ENCODE measurements around the gene TRAPPC5. TPM values are rescaled to one million over a fixed set of nuclear protein-coding genes. Genes with fewer than 3 reads are reported as not detected.

The TRAPPC5 gene
- total and polyA plus RNA-seq, 5 donors = 93.4 to 121 (median 96.1) TPM

- no peaks in the 10 kb centered on the region for H3K27me3 ChIP-seq (ENCODE audit: control insufficient read depth, insufficient read depth)
- WGBS = 86% methylated on average over 26 of the region's 26 CpGs
- ATAC-seq = no peak
- H3K27ac ChIP-seq (ENCODE audit: low read length) = no peak overlapping the region
- peak in 2 of 3 donors; percentile 50 to 60 for DNase-seq
- no peaks in the 10 kb centered on the region for H3K4me1 ChIP-seq (ENCODE audit: control insufficient read depth, insufficient read depth, low read length)
- H3K9me3 ChIP-seq (ENCODE audit: control insufficient read depth, low read length) = no peaks in the 10 kb centered on the region
- intact Hi-C loops (cut with DNase I) = no loop called here
- no peak overlapping the region for H3K4me3 ChIP-seq (ENCODE audit: low read length)
These were observed 33.5 kb upstream of the TRAPPC5 start for GRCh38 chr19:7647156-7647555.

GRCh38 chr19:7648265-7649014 is 32.2 kb upstream of the TRAPPC5 start:
- H3K9me3 ChIP-seq (ENCODE audit: control insufficient read depth, low read length) = no peaks in the 10 kb centered on the region
- H3K27ac ChIP-seq (ENCODE audit: low read length) = no peak overlapping the region
- no peak overlapping the region for H3K4me3 ChIP-seq (ENCODE audit: low read length)
- no peaks in the 10 kb centered on the region for H3K27me3 ChIP-seq (ENCODE audit: control insufficient read depth, insufficient read depth)
- WGBS = 65% methylated on average over 15 of the region's 15 CpGs
- H3K4me1 ChIP-seq (ENCODE audit: control insufficient read depth, insufficient read depth, low read length) = no peaks in the 10 kb centered on the region
- DNase-seq (peak in 1 of 3 donors; percentile 14), ATAC-seq (no peak)
- intact Hi-C loops (cut with DNase I) = no loop called here

GRCh38 chr19:7650148-7650547 is 30.5 kb upstream of the TRAPPC5 start:
- no peak overlapping the region for H3K27ac ChIP-seq (ENCODE audit: low read length)
- no peak overlapping the region for H3K4me3 ChIP-seq (ENCODE audit: low read length)
- WGBS = 42% methylated on average over 2 of the region's 2 CpGs
- no peaks in the 10 kb centered on the region for H3K9me3 ChIP-seq (ENCODE audit: control insufficient read depth, low read length)
- no peaks in the 10 kb centered on the region for H3K27me3 ChIP-seq (ENCODE audit: control insufficient read depth, insufficient read depth)
- intact Hi-C loops (cut with DNase I) = loop anchor here in 1 of 4 donors (10.0 kb wide), 1 partner anchor 155 kb away; no protein-coding TSS in a partner anchor
- no peaks in the 10 kb centered on the region for H3K4me1 ChIP-seq (ENCODE audit: control insufficient read depth, insufficient read depth, low read length)
- ATAC-seq (no peak), DNase-seq (no peak)

GRCh38 chr19:7652061-7652641 is 28.5 kb upstream of the TRAPPC5 start:
- H3K4me3 ChIP-seq (ENCODE audit: low read length) = peak overlapping the region; percentile 9
- ATAC-seq (peak; percentile 65 to 80), DNase-seq (peak; percentile 68 to 92 (median 88))
- H3K4me1 ChIP-seq (ENCODE audit: control insufficient read depth, insufficient read depth, low read length) = no peaks in the 10 kb centered on the region
- intact Hi-C loops (cut with DNase I) = loop anchor here in 1 of 4 donors (10.0 kb wide), 1 partner anchor 153 kb away; no protein-coding TSS in a partner anchor
- H3K27ac ChIP-seq (ENCODE audit: low read length) = no peak overlapping the region
- WGBS = 4% methylated on average over 28 of the region's 28 CpGs
- H3K9me3 ChIP-seq (ENCODE audit: control insufficient read depth, low read length) = no peaks in the 10 kb centered on the region
- H3K27me3 ChIP-seq (ENCODE audit: control insufficient read depth, insufficient read depth) = no peaks in the 10 kb centered on the region

- no peak overlapping the region for H3K4me3 ChIP-seq (ENCODE audit: low read length)
- DNase-seq (no peak), ATAC-seq (no peak)
- H3K27me3 ChIP-seq (ENCODE audit: control insufficient read depth, insufficient read depth) = no peaks in the 10 kb centered on the region
- H3K4me1 ChIP-seq (ENCODE audit: control insufficient read depth, insufficient read depth, low read length) = no peaks in the 10 kb centered on the region
- 57% methylated on average over 8 of the region's 8 CpGs for WGBS
- no peak overlapping the region for H3K27ac ChIP-seq (ENCODE audit: low read length)
- no peaks in the 10 kb centered on the region for H3K9me3 ChIP-seq (ENCODE audit: control insufficient read depth, low read length)
- intact Hi-C loops (cut with DNase I) = loop anchor here in 2 of 4 donors (2.0 to 10.0 kb wide), 2 partner anchors 26 to 150 kb away; partner anchors contain the start of gene TRAPPC5 (in 1 of the 2)
These were observed 26.2 kb upstream of the TRAPPC5 start for GRCh38 chr19:7654401-7654800.

DNA sequence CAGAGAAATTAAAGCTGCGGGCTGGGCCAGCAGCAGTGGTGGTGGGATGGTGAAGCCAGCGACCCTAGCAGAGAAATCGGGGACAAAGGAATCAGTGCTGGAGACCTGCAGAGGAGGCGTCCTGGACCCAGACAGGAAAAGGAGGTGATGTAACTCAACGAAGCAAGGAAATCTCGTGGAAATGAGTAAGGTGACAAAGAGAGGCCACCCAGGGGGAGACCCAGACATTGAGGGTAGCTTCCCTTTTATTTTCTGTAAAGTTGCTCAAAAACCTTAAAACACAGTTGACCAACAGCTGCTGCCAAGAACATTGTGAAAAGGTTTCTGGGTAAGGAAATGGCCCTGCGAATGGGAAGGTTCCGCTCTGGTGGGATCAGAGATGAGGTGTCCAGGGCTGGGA is 25.1 kb upstream of the TRAPPC5 start:
- DNase-seq (no peak), ATAC-seq (no peak)
- 56% methylated on average over 8 of the region's 8 CpGs for WGBS
- H3K9me3 ChIP-seq (ENCODE audit: control insufficient read depth, low read length) = no peaks in the 10 kb centered on the region
- H3K4me3 ChIP-seq (ENCODE audit: low read length) = no peak overlapping the region
- H3K4me1 ChIP-seq (ENCODE audit: control insufficient read depth, insufficient read depth, low read length) = no peaks in the 10 kb centered on the region
- H3K27ac ChIP-seq (ENCODE audit: low read length) = no peak overlapping the region
- H3K27me3 ChIP-seq (ENCODE audit: control insufficient read depth, insufficient read depth) = no peaks in the 10 kb centered on the region
- intact Hi-C loops (cut with DNase I) = loop anchor here in 2 of 4 donors (2.0 to 10.0 kb wide), 2 partner anchors 25 to 149 kb away; partner anchors contain the start of gene TRAPPC5 (in 1 of the 2)

DNA sequence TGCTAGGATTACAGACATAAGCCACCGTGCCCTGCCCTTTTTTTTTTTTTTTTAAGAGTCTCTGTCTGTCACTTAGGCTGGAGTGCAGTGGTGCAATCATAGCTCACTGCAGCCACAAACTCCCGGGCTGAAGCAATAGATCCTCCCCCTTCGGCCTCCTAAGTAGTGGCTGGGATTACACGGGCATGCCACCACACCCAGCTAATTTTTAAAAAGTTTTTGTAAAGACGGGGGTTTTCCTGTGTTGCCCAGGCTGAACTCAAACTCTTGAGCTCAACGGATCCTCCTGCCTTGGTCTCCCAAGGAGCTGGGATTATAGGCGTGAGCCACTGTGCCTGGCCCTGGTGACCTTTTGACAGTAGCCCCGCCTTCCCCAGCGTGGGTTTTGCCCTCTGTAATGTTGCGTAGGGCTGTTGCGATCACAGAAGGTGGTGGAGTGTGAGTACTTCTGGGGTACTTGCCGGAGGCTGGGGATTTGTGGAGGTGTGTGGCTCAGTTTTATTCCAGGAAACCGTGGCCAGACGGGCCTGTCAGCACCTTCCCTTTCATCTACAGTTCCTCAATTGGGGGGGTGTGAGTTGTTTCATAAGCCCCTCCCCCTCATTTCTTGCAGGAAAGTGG is 23.4 kb upstream of the TRAPPC5 start:
- Histone ChIP-seq H3K27ac (ENCODE audit: low read length) (no peak overlapping the region), H3K9me3 (ENCODE audit: control insufficient read depth, low read length) (no peaks in the 10 kb centered on the region), H3K27me3 (ENCODE audit: control insufficient read depth, insufficient read depth) (no peaks in the 10 kb centered on the region), H3K4me3 (ENCODE audit: low read length) (no peak overlapping the region), H3K4me1 (ENCODE audit: control insufficient read depth, insufficient read depth, low read length) (no peaks in the 10 kb centered on the region)
- intact Hi-C loops (cut with DNase I) = loop anchor here in 1 of 4 donors (10.0 kb wide), 1 partner anchor 148 kb away; no protein-coding TSS in a partner anchor
- whole genome bisulfite sequencing = 34% methylated on average over 14 of the region's 14 CpGs
- DNase-seq (peak in 2 of 3 donors; percentile 44 to 56), ATAC-seq (peak; percentile 31 to 49)

DNA sequence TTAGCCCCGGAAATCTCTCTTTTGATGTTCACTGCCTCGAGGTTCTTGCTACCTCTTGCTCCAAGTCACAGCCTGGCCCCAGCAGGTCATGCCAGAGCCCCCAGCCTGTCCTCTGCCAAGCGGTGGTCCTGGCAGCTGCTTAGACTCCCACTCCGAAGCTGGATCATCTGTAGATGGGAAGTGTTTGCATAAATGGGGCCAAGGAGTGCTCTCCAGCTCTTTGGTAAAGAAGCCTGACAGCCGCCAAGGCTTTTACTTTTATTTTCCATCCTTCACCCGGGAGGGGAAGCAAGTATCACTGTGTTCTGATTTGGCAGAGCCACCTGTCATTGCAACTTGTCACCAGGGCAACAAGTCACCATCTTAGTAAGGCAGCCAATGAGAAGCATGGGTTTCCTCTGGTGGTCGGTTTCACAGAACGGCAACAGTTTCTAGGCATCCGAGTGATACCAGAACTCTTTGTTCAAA is 22.4 kb upstream of the TRAPPC5 start:
- H3K27me3 ChIP-seq (ENCODE audit: control insufficient read depth, insufficient read depth) = no peaks in the 10 kb centered on the region
- no peaks in the 10 kb centered on the region for H3K4me1 ChIP-seq (ENCODE audit: control insufficient read depth, insufficient read depth, low read length)
- no peak overlapping the region for H3K27ac ChIP-seq (ENCODE audit: low read length)
- no peaks in the 10 kb centered on the region for H3K9me3 ChIP-seq (ENCODE audit: control insufficient read depth, low read length)
- ATAC-seq (no peak), DNase-seq (peak in 1 of 3 donors; percentile 10)
- 35% methylated on average over 9 of the region's 9 CpGs for WGBS
- intact Hi-C loops (cut with DNase I) = loop anchor here in 1 of 4 donors (10.0 kb wide), 1 partner anchor 147 kb away; no protein-coding TSS in a partner anchor
- no peak overlapping the region for H3K4me3 ChIP-seq (ENCODE audit: low read length)

DNA sequence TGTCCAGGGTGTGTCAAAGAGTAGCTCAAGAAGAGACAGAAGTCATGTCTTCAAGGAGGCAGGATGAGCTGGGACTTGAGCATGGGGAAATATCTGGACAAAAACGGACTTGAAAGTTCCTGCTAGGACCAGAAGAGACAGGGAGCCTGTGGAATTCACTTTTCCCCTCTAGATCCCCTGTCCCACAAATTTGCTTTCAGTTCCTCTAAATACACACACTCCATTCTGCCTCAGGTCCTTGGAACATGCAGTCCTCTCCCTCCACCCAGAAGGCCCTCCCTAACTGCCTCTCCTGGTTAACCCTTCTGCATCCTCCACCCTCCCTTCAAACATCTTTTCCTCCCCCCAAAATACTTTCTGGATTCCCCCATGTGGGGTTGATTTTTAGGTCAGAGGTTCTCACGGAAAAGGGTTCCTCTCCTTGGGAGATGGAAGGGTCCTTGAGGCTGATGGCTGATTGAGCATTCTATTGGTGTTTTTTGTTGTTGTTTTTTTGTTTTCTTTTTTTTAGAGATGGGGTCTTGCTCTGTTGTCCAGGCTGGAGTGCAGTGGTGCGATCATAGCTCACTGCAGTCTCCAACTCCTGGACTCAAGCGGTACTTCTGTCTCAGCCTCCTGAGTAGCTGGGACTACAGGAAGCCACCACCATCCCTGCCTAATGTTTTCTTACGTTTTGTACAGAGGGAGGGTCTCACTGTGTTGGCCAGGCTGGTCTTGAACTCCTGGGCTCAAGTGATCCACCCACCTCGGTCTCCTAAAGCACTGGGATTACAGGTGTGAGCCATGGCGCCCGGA is 18.7 kb upstream of the TRAPPC5 start:
- intact Hi-C loops (cut with DNase I) = no loop called here
- Histone ChIP-seq H3K9me3 (ENCODE audit: control insufficient read depth, low read length) (no peaks in the 10 kb centered on the region), H3K27ac (ENCODE audit: low read length) (no peak overlapping the region), H3K4me1 (ENCODE audit: control insufficient read depth, insufficient read depth, low read length) (no peaks in the 10 kb centered on the region), H3K27me3 (ENCODE audit: control insufficient read depth, insufficient read depth) (no peaks in the 10 kb centered on the region), H3K4me3 (ENCODE audit: low read length) (no peak overlapping the region)
- DNase-seq (no peak), ATAC-seq (no peak)
- 81% methylated on average over 8 of the region's 8 CpGs for WGBS

- 88% methylated on average over 14 of the region's 14 CpGs for WGBS
- Histone ChIP-seq H3K9me3 (ENCODE audit: control insufficient read depth, low read length) (no peaks in the 10 kb centered on the region), H3K27me3 (ENCODE audit: control insufficient read depth, insufficient read depth) (no peaks in the 10 kb centered on the region), H3K4me1 (ENCODE audit: control insufficient read depth, insufficient read depth, low read length) (no peaks in the 10 kb centered on the region), H3K27ac (ENCODE audit: low read length) (no peak overlapping the region), H3K4me3 (ENCODE audit: low read length) (no peak overlapping the region)
- ATAC-seq (no peak), DNase-seq (peak in 1 of 3 donors; percentile 8)
- intact Hi-C loops (cut with DNase I) = no loop called here
These were observed 18.0 kb upstream of the TRAPPC5 start for GRCh38 chr19:7662657-7663056.

Data from right cardiac atrium (tissue), 5 donors.